ENCODE results near the gene TAS1R3. TPM values are rescaled to one million over a fixed set of nuclear protein-coding genes. Genes with fewer than 3 reads are reported as not detected.
A peak's percentile ranks its signal among the peaks of the same experiment; 100 is the strongest.

The TAS1R3 gene
- total and polyA plus RNA-seq, 5 experiments from 2014 or later: 0.10 to 3.0 (median 2.7) TPM; not detected in 2

GRCh38 chr1:1374929-1375662, 44.0 kb downstream of the TAS1R3 start, which contains the start of gene AURKAIP1:
Gene AURKAIP1, minus strand, starts transcription at chr1:1375207. Its CDS starts 451 bp downstream, at chr1:1374756.
- H3K4me1 Mint-ChIP-seq: peaks cover 9 to 42% (median 24%) of the 10 kb centered on the region in 4 donors
- ATAC-seq (peak; percentile 64 to 77), DNase-seq (peak; percentile 83 to 99 (median 96))
- H3K27me3 Mint-ChIP-seq: no peaks in the 10 kb centered on the region
- POLR2A ChIA-PET: interaction anchor here (0.6 to 8.9 kb wide), 22 partner anchors 12 to 845 kb away, joined by 3 to 105 read pairs (median 5); partner anchors contain the start of genes C1orf159, CCNL2, DVL1 and ISG15
- peak within 1 kb of the TSS; percentile 87 to 97 (median 93) for H3K4me3 Mint-ChIP-seq
- H3K27ac Mint-ChIP-seq: peak within 1 kb of the TSS; percentile 91 to 99 (median 97)
- no peaks in the 10 kb centered on the region for H3K36me3 Mint-ChIP-seq
- no peaks in the 10 kb centered on the region for H3K9me3 Mint-ChIP-seq

DNA sequence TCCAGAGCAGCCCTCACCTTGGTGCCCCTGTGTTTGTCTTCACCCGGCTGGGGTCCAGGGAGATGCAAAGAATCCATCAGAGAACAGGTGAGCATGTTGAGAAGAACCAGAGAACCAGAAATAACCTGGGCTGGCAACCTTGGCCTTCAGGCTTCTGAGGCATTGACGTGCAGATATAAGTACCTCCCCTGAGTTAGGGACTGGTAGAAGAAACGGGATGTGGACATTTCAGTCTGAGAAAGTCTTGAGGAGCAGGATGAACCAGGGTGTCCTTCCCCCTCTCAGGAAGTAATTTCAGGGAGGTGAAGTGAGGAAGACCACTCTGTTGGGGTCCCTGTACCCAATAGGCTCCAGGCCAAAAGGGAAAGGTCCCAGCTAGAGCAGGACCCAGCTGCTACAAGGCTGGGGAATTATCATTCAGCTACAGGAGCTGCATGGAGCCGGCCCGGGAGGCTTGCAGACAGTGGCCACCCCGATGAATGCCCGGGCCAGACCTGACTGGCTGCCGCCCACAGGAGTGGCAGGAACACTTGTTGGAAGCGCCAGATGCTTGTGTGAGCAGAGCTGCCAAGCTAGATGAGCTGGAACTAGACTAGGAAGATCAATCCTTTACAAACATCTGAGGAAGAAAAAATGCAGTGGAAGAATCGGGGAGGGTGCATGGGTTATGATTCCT, 45.6 kb downstream of the TAS1R3 start:
- Mint-ChIP-seq H3K36me3 (no peaks in the 10 kb centered on the region), H3K4me3 (peak overlapping the region in 7 of 10 donors; percentile 14 to 97 (median 48)), H3K27ac (peak overlapping the region in 9 of 10 donors; percentile 41 to 99 (median 84)), H3K4me1 (peaks cover 9 to 30% (median 15%) of the 10 kb centered on the region in 4 donors), H3K9me3 (no peaks in the 10 kb centered on the region), H3K27me3 (no peaks in the 10 kb centered on the region)
- no peak for ATAC-seq
- DNase-seq: no peak
- POLR2A ChIA-PET: interaction anchor here (0.6 to 8.9 kb wide), 12 partner anchors 10 to 520 kb away, joined by 3 to 105 read pairs (median 6); partner anchors contain the start of genes CCNL2, ISG15, MIB2 and MRPL20

GRCh38 chr1:1377540-1378205, 46.6 kb downstream of the TAS1R3 start:
- Mint-ChIP-seq H3K27me3 (no peaks in the 10 kb centered on the region), H3K27ac (no peak overlapping the region), H3K4me3 (peak overlapping the region in 2 of 10 donors; percentile 14 to 22), H3K36me3 (no peaks in the 10 kb centered on the region), H3K9me3 (no peaks in the 10 kb centered on the region), H3K4me1 (peaks cover 9 to 25% (median 13%) of the 10 kb centered on the region in 4 donors)
- POLR2A ChIA-PET: interaction anchor here (0.6 to 5.3 kb wide), 6 partner anchors 12 to 414 kb away, joined by 3 to 70 read pairs (median 4); partner anchors contain the start of genes CCNL2 and MRPL20
- ATAC-seq (no peak), DNase-seq (no peak)

GRCh38 chr1:1380860-1381259, 49.8 kb downstream of the TAS1R3 start:
- ATAC-seq (no peak), DNase-seq (no peak)
- peaks cover 0 to 10% (median 4%) of the 10 kb centered on the region in 4 donors for H3K4me1 Mint-ChIP-seq
- POLR2A ChIA-PET: interaction anchor here (0.6 to 0.8 kb wide), 2 partner anchors 25 to 388 kb away, joined by 4 to 5 read pairs; no protein-coding TSS in a partner anchor
- H3K9me3 Mint-ChIP-seq: no peaks in the 10 kb centered on the region
- peaks cover 0 to 4% (median 0%) of the 10 kb centered on the region in 3 donors for H3K36me3 Mint-ChIP-seq
- H3K27ac Mint-ChIP-seq: no peak overlapping the region
- H3K27me3 Mint-ChIP-seq: no peaks in the 10 kb centered on the region
- H3K4me3 Mint-ChIP-seq: no peak overlapping the region

DNA sequence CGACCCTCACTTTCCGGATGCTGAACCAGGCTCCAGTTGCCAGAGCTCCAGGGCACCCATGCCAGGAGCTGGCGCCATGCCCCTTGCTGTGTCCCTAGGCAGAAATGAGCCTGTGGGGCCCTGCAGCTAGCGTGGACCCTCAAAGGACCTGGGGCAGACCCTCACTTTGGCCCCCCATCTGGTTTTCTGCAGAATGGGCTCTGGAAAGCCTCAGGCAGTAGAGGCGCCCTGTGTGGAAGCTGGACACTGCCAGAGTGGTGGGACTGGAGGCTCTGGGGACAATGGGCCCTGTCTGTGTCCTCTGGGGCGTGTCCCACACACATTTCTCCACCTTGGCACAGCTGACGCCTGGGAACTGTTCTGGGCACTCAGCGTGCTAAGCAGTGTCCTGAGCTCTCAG, 50.2 kb downstream of the TAS1R3 start:
- Mint-ChIP-seq H3K27me3 (no peaks in the 10 kb centered on the region), H3K36me3 (peaks cover 0 to 9% (median under 1%) of the 10 kb centered on the region in 3 donors), H3K9me3 (no peaks in the 10 kb centered on the region), H3K4me1 (peaks cover 0 to 7% (median 4%) of the 10 kb centered on the region in 4 donors), H3K27ac (no peak overlapping the region), H3K4me3 (no peak overlapping the region)
- ATAC-seq (no peak), DNase-seq (no peak)
- POLR2A ChIA-PET: interaction anchor here (0.8 kb wide), 1 partner anchor 25 kb away, joined by 4 read pairs; no protein-coding TSS in a partner anchor

Small RNA genes within 50 kb of the gene (microRNA-seq; reads per million reads assigned to microRNA genes)
- gene MIR6726 (ENCODE audit: borderline microRNAs expressed) (not detected), gene MIR6727 (ENCODE audit: borderline microRNAs expressed) (not detected), gene MIR6808 (ENCODE audit: borderline microRNAs expressed) (1.7 reads per million)

Other genes starting within 250 kb of the TAS1R3 start
- gene C1orf159, start 215.2 kb upstream of the TAS1R3 start, total RNA-seq: 10 to 100 TPM; 24.9 to 26.5 TPM
- gene C1orf159, start 215.2 kb upstream of the TAS1R3 start, polyA plus RNA-seq: 10 to 100 TPM in 1 of 3 donors, 1 to 10 TPM in 2; 3.2 to 10.7 (median 6.2) TPM
- gene TTLL10, start 157.4 kb upstream of the TAS1R3 start, total RNA-seq: not detected
- not detected for gene TTLL10, start 157.4 kb upstream of the TAS1R3 start, polyA plus RNA-seq
- 1 to 10 TPM; 1.5 to 1.6 TPM for gene TNFRSF18, start 124.7 kb upstream of the TAS1R3 start, total RNA-seq
- 1 to 10 TPM in 1 of 3 donors, not detected in 2; 2.3 TPM for gene TNFRSF18, start 124.7 kb upstream of the TAS1R3 start, polyA plus RNA-seq
- gene TNFRSF4, start 117.1 kb upstream of the TAS1R3 start, total RNA-seq: under 1 TPM; 0.44 to 0.73 TPM
- under 1 TPM; 0.30 to 0.62 (median 0.30) TPM for gene TNFRSF4, start 117.1 kb upstream of the TAS1R3 start, polyA plus RNA-seq
- gene SDF4, start 99.3 kb upstream of the TAS1R3 start, total RNA-seq: 100 to 1,000 TPM; 110 to 115 TPM
- gene SDF4, start 99.3 kb upstream of the TAS1R3 start, polyA plus RNA-seq: 10 to 100 TPM; 73.8 to 86.3 (median 76.7) TPM
- 10 to 100 TPM; 21.4 to 23.6 TPM for gene B3GALT6, start 99.0 kb upstream of the TAS1R3 start, total RNA-seq
- 10 to 100 TPM in 2 of 3 donors, 1 to 10 TPM in 1; 8.8 to 24.6 (median 14.6) TPM for gene B3GALT6, start 99.0 kb upstream of the TAS1R3 start, polyA plus RNA-seq
- gene C1QTNF12, start 84.6 kb upstream of the TAS1R3 start, total RNA-seq: 1 to 10 TPM; 5.0 to 7.1 TPM
- gene C1QTNF12, start 84.6 kb upstream of the TAS1R3 start, polyA plus RNA-seq: under 1 TPM in 1 of 3 donors, not detected in 2; 0.22 TPM
- gene UBE2J2, start 57.4 kb upstream of the TAS1R3 start, total RNA-seq: 100 to 1,000 TPM; 104 to 105 TPM
- gene UBE2J2, start 57.4 kb upstream of the TAS1R3 start, polyA plus RNA-seq: 10 to 100 TPM; 84.7 to 92.9 (median 85.8) TPM
- gene SCNN1D, start 50.8 kb upstream of the TAS1R3 start, total RNA-seq: 10 to 100 TPM; 11.8 to 17.4 TPM
- under 1 TPM in 2 of 3 donors, not detected in 1; 0.06 to 0.58 TPM for gene SCNN1D, start 50.8 kb upstream of the TAS1R3 start, polyA plus RNA-seq
- 10 to 100 TPM; 65.3 to 69.1 TPM for gene ACAP3, start 23.4 kb upstream of the TAS1R3 start, total RNA-seq
- 1 to 10 TPM; 2.0 to 6.7 (median 3.5) TPM for gene ACAP3, start 23.4 kb upstream of the TAS1R3 start, polyA plus RNA-seq
- 10 to 100 TPM; 19.6 to 23.4 TPM for gene PUSL1, start 22.7 kb upstream of the TAS1R3 start, total RNA-seq
- gene PUSL1, start 22.7 kb upstream of the TAS1R3 start, polyA plus RNA-seq: 10 to 100 TPM; 14.5 to 18.2 (median 17.7) TPM
- gene INTS11, start 6.6 kb upstream of the TAS1R3 start, total RNA-seq: 100 to 1,000 TPM; 171 to 174 TPM
- gene INTS11, start 6.6 kb upstream of the TAS1R3 start, polyA plus RNA-seq: 10 to 100 TPM; 51.7 to 65.1 (median 59.9) TPM
- gene CPTP, start 6.5 kb upstream of the TAS1R3 start, total RNA-seq: 10 to 100 TPM; 25.5 to 25.9 TPM
- 10 to 100 TPM in 2 of 3 donors, 1 to 10 TPM in 1; 9.3 to 19.9 (median 11.6) TPM for gene CPTP, start 6.5 kb upstream of the TAS1R3 start, polyA plus RNA-seq
- 10 to 100 TPM; 41.9 to 53.3 TPM for gene DVL1, start 18.1 kb downstream of the TAS1R3 start, total RNA-seq
- 1 to 10 TPM in 2 of 3 donors, under 1 TPM in 1; 0.99 to 2.0 (median 1.4) TPM for gene DVL1, start 18.1 kb downstream of the TAS1R3 start, polyA plus RNA-seq
- 1 to 10 TPM; 7.4 to 7.7 TPM for gene MXRA8, start 27.3 kb downstream of the TAS1R3 start, total RNA-seq
- 10 to 100 TPM in 2 of 3 donors, 1 to 10 TPM in 1; 7.4 to 22.0 (median 19.7) TPM for gene MXRA8, start 27.3 kb downstream of the TAS1R3 start, polyA plus RNA-seq
- 10 to 100 TPM; 68.0 to 70.3 TPM for gene AURKAIP1, start 43.9 kb downstream of the TAS1R3 start, total RNA-seq
- 100 to 1,000 TPM; 146 to 169 (median 168) TPM for gene AURKAIP1, start 43.9 kb downstream of the TAS1R3 start, polyA plus RNA-seq
- gene CCNL2, start 68.1 kb downstream of the TAS1R3 start, total RNA-seq: 100 to 1,000 TPM; 399 to 406 TPM
- 10 to 100 TPM; 13.4 to 28.1 (median 13.7) TPM for gene CCNL2, start 68.1 kb downstream of the TAS1R3 start, polyA plus RNA-seq
- gene MRPL20, start 76.0 kb downstream of the TAS1R3 start, total RNA-seq: 100 to 1,000 TPM; 162 to 165 TPM
- gene MRPL20, start 76.0 kb downstream of the TAS1R3 start, polyA plus RNA-seq: 100 to 1,000 TPM; 203 to 233 (median 224) TPM
- gene ANKRD65, start 90.0 kb downstream of the TAS1R3 start, total RNA-seq: not detected
- gene ANKRD65, start 90.0 kb downstream of the TAS1R3 start, polyA plus RNA-seq: not detected
- gene VWA1, start 104.4 kb downstream of the TAS1R3 start, total RNA-seq: not detected
- not detected for gene VWA1, start 104.4 kb downstream of the TAS1R3 start, polyA plus RNA-seq
- gene ATAD3C, start 118.4 kb downstream of the TAS1R3 start, total RNA-seq: under 1 TPM; 0.49 to 0.70 TPM
- gene ATAD3C, start 118.4 kb downstream of the TAS1R3 start, polyA plus RNA-seq: 1 to 10 TPM in 2 of 3 donors, under 1 TPM in 1; 0.04 to 3.1 (median 2.1) TPM
- gene ATAD3B, start 140.5 kb downstream of the TAS1R3 start, total RNA-seq: 10 to 100 TPM; 47.3 to 50.9 TPM
- 1 to 10 TPM; 2.4 to 5.6 (median 2.6) TPM for gene ATAD3B, start 140.5 kb downstream of the TAS1R3 start, polyA plus RNA-seq
- gene ATAD3A, start 180.9 kb downstream of the TAS1R3 start, total RNA-seq: 10 to 100 TPM; 24.7 to 27.5 TPM
- 10 to 100 TPM in 1 of 3 donors, 1 to 10 TPM in 2; 7.7 to 15.3 (median 8.5) TPM for gene ATAD3A, start 180.9 kb downstream of the TAS1R3 start, polyA plus RNA-seq
- gene TMEM240, start 209.3 kb downstream of the TAS1R3 start, total RNA-seq: 1 to 10 TPM; 3.4 TPM
- not detected for gene TMEM240, start 209.3 kb downstream of the TAS1R3 start, polyA plus RNA-seq
- gene SSU72, start 243.6 kb downstream of the TAS1R3 start, total RNA-seq: 100 to 1,000 TPM; 158 to 162 TPM
- gene SSU72, start 243.6 kb downstream of the TAS1R3 start, polyA plus RNA-seq: 100 to 1,000 TPM; 219 to 290 (median 248) TPM